Endodermal cell (in vitro differentiated cells): ENCODE data around the gene FOXE3. TPM values are rescaled to one million over a fixed set of nuclear protein-coding genes. Genes with fewer than 3 reads are reported as not detected.
A peak's percentile ranks its signal among the peaks of the same experiment; 100 is the strongest.
"Not testable (repeated sequence)": the region's sequence is repeated elsewhere in the genome, so short reads cannot be mapped to it uniquely, and the experiment has no call there.

Source experiments
- DNase-seq: peaks from one replicate; pipeline ENCODE4 v3.0.0-alpha.2; 2017
- H3K27ac ChIP-seq: 2 replicates; pipeline ENCODE4 v1.5.1; 2013; ENCODE audit warnings: mild to moderate bottlenecking, low read depth, low read length, moderate library complexity
- H3K27me3 ChIP-seq: 2 replicates; pipeline ENCODE4 v1.6.1; 2013; ENCODE audit warnings: mild to moderate bottlenecking, low read length, moderate library complexity; ENCODE audit not compliant: insufficient read depth, control insufficient read depth, poor library complexity, severe bottlenecking
- H3K36me3 ChIP-seq: 2 replicates; pipeline ENCODE4 v1.7.0; 2013; ENCODE audit warnings: mild to moderate bottlenecking, low read length, moderate library complexity; ENCODE audit not compliant: control insufficient read depth, insufficient read depth
- H3K4me1 ChIP-seq: one replicate; pipeline ENCODE4 v1.7.0; 2013; ENCODE audit warnings: low read length; ENCODE audit not compliant: control insufficient read depth, insufficient read depth
- H3K4me3 ChIP-seq: 2 replicates; pipeline ENCODE4 v1.5.1; 2013; ENCODE audit warnings: mild to moderate bottlenecking, low read length, moderate library complexity
- H3K9ac ChIP-seq: 2 replicates; pipeline ENCODE4 v1.6.1; 2013; ENCODE audit warnings: mild to moderate bottlenecking, low read length, moderate library complexity; ENCODE audit not compliant: poor library complexity, severe bottlenecking; ENCODE audit errors: extremely low read depth
- H3K9me3 ChIP-seq: 2 replicates; pipeline ENCODE4 v1.6.1; 2013; ENCODE audit warnings: mild to moderate bottlenecking, low read length, moderate library complexity; ENCODE audit not compliant: control insufficient read depth
- H3K27ac Mint-ChIP-seq: 2 replicates; pipeline ENCODE4 v1.8.0; 2020; ENCODE audit warnings: mixed read lengths
- H3K27me3 Mint-ChIP-seq: 2 replicates; pipeline ENCODE4 v1.8.0; 2021; ENCODE audit warnings: mild to moderate bottlenecking, mixed read lengths; ENCODE audit not compliant: insufficient read depth
- H3K36me3 Mint-ChIP-seq: 2 replicates; pipeline ENCODE4 v1.8.0; 2020; ENCODE audit warnings: low read depth, mixed read lengths
- H3K4me1 Mint-ChIP-seq: 2 replicates; pipeline ENCODE4 v1.8.0; 2020; ENCODE audit warnings: mixed read lengths
- H3K4me3 Mint-ChIP-seq: 2 replicates; pipeline ENCODE4 v1.8.0; 2020; ENCODE audit warnings: mild to moderate bottlenecking, moderate library complexity, mixed read lengths
- H3K9me3 Mint-ChIP-seq: 2 replicates; pipeline ENCODE4 v1.8.0; 2020; ENCODE audit warnings: mild to moderate bottlenecking, mixed read lengths
- WGBS, 2 experiments: methylation state at CpG; one replicate each; pipeline versions ENCODE4 v1.1.5 to v1.1.7; 2013; ENCODE audit warnings: missing lambda C conversion rate in 2 of 2, mixed read lengths in 1 of 2; ENCODE audit not compliant: insufficient coverage in 1 of 2, insufficient read length in 1 of 2; 5-methylcytosine and 5-hydroxymethylcytosine counted together
- total RNA-seq, 2 donors: library from RNA; stranded (reverse); fragmentation: NEBNext Ultra II Directional in 1 of 2; extraction: Animal tissue kit (Norgen Biotek cat#: 25700) in 1 of 2; gene quantifications; 2 replicates in 1 of 2; 3 replicates in 1 of 2; pipeline ENCODE4 v1.2.1, GENCODE V29; 2021
- TF ChIP-seq, protein P1 (sequence below): fragments of 200-600 bp; sonication (generic); conservative IDR thresholded peaks from 2 replicates; pipeline ENCODE4 v1.5.0; 2021; ENCODE audit warnings: antibody characterized with exemption, mild to moderate bottlenecking

Gene FOXE3
- total RNA-seq, 2 donors from 2014 or later: not detected

GRCh38 chr1:47449822-47450552, 33.9 kb downstream of the FOXE3 start:
- Histone ChIP-seq H3K27me3 (peaks cover 85% of the 10 kb centered on the region), H3K9me3 (no peaks in the 10 kb centered on the region), H3K4me1 (peaks cover 4% of the 10 kb centered on the region), H3K9ac (no peak overlapping the region), H3K27ac (no peak overlapping the region), H3K4me3 (no peak overlapping the region), H3K36me3 (no peaks in the 10 kb centered on the region)
- DNase-seq: peak; percentile 94
- Mint-ChIP-seq H3K9me3 (no peaks in the 10 kb centered on the region), H3K36me3 (no peaks in the 10 kb centered on the region), H3K27me3 (peaks cover 8% of the 10 kb centered on the region), H3K4me3 (no peak overlapping the region), H3K4me1 (peaks cover 5% of the 10 kb centered on the region), H3K27ac (no peak overlapping the region)
- TF ChIP-seq, protein P1, sequence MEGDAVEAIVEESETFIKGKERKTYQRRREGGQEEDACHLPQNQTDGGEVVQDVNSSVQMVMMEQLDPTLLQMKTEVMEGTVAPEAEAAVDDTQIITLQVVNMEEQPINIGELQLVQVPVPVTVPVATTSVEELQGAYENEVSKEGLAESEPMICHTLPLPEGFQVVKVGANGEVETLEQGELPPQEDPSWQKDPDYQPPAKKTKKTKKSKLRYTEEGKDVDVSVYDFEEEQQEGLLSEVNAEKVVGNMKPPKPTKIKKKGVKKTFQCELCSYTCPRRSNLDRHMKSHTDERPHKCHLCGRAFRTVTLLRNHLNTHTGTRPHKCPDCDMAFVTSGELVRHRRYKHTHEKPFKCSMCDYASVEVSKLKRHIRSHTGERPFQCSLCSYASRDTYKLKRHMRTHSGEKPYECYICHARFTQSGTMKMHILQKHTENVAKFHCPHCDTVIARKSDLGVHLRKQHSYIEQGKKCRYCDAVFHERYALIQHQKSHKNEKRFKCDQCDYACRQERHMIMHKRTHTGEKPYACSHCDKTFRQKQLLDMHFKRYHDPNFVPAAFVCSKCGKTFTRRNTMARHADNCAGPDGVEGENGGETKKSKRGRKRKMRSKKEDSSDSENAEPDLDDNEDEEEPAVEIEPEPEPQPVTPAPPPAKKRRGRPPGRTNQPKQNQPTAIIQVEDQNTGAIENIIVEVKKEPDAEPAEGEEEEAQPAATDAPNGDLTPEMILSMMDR: peak; percentile 94
- WGBS, 2 experiments: 26 to 27% methylated on average over 31 to 36 of the region's 36 CpGs

- Mint-ChIP-seq H3K4me1 (no peaks in the 10 kb centered on the region), H3K4me3 (no peak overlapping the region), H3K27ac (no peak overlapping the region), H3K36me3 (no peaks in the 10 kb centered on the region), H3K9me3 (no peaks in the 10 kb centered on the region), H3K27me3 (peaks cover 13% of the 10 kb centered on the region)
- Histone ChIP-seq H3K27ac (no peak overlapping the region), H3K9ac (no peak overlapping the region), H3K27me3 (peaks cover 79% of the 10 kb centered on the region), H3K4me3 (no peak overlapping the region), H3K9me3 (no peaks in the 10 kb centered on the region), H3K4me1 (no peaks in the 10 kb centered on the region), H3K36me3 (no peaks in the 10 kb centered on the region)
- 74 to 80% methylated on average over 3 to 4 of the region's 4 CpGs for WGBS, 2 experiments
- no peak for DNase-seq
- TF ChIP-seq, protein P1: no peak
These were observed 34.5 kb downstream of the FOXE3 start for GRCh38 chr1:47450606-47451005.

GRCh38 chr1:47452426-47452825, 36.3 kb downstream of the FOXE3 start:
- H3K4me1 Mint-ChIP-seq: no peaks in the 10 kb centered on the region
- H3K4me3 Mint-ChIP-seq: no peak overlapping the region
- TF ChIP-seq, protein P1: no peak
- H3K4me1 ChIP-seq: no peaks in the 10 kb centered on the region
- no peak overlapping the region for H3K27ac Mint-ChIP-seq
- WGBS, 2 experiments: 73 to 83% methylated on average over 1 of the region's 1 CpG
- no peaks in the 10 kb centered on the region for H3K36me3 ChIP-seq
- H3K4me3 ChIP-seq: no peak overlapping the region
- H3K9ac ChIP-seq: no peak overlapping the region
- H3K9me3 ChIP-seq: no peaks in the 10 kb centered on the region
- H3K9me3 Mint-ChIP-seq: no peaks in the 10 kb centered on the region
- DNase-seq: no peak
- no peak overlapping the region for H3K27ac ChIP-seq
- H3K27me3 ChIP-seq: peaks cover 61% of the 10 kb centered on the region
- H3K27me3 Mint-ChIP-seq: peaks cover 28% of the 10 kb centered on the region
- no peaks in the 10 kb centered on the region for H3K36me3 Mint-ChIP-seq

- 89 to 100% methylated on average over 1 to 2 of the region's 2 CpGs for WGBS, 2 experiments
- H3K27me3 ChIP-seq: peaks cover 46% of the 10 kb centered on the region
These were observed 37.8 kb downstream of the FOXE3 start for GRCh38 chr1:47453910-47454309.

More at GRCh38 chr1:47453910-47454309, 37.8 kb downstream of the FOXE3 start:
- DNase-seq, H3K4me1 Mint-ChIP-seq, H3K27ac Mint-ChIP-seq, H3K4me3 ChIP-seq, H3K4me1 ChIP-seq, H3K9me3 ChIP-seq, H3K9ac ChIP-seq, H3K36me3 Mint-ChIP-seq, H3K27ac ChIP-seq, H3K4me3 Mint-ChIP-seq, H3K36me3 ChIP-seq, H3K9me3 Mint-ChIP-seq: not testable (repeated sequence)
- H3K27me3 Mint-ChIP-seq: peaks cover 35% of the 10 kb centered on the region
